Osteocyte (in vitro differentiated cells): ENCODE data around the gene MIA. TPM values are rescaled to one million over a fixed set of nuclear protein-coding genes. Genes with fewer than 3 reads are reported as not detected.

Experiments used
- DNase-seq: peaks from one replicate; pipeline ENCODE4 v3.0.0; 2021; ENCODE audit warnings: mixed read lengths; ENCODE audit not compliant: unreplicated experiment; ENCODE audit errors: extremely low spot score
- H3K27ac Mint-ChIP-seq: one replicate; pipeline ENCODE4 v1.8.0; 2021; ENCODE audit warnings: mild to moderate bottlenecking, mixed read lengths; ENCODE audit not compliant: unreplicated experiment
- H3K27me3 Mint-ChIP-seq: one replicate; pipeline ENCODE4 v1.8.0; 2021; ENCODE audit warnings: mixed read lengths; ENCODE audit not compliant: unreplicated experiment
- H3K36me3 Mint-ChIP-seq: one replicate; pipeline ENCODE4 v1.8.0; 2021; ENCODE audit warnings: mixed read lengths; ENCODE audit not compliant: unreplicated experiment
- H3K4me1 Mint-ChIP-seq: one replicate; pipeline ENCODE4 v1.8.0; 2021; ENCODE audit warnings: mixed read lengths; ENCODE audit not compliant: unreplicated experiment
- H3K4me3 Mint-ChIP-seq: one replicate; pipeline ENCODE4 v1.8.0; 2021; ENCODE audit warnings: mild to moderate bottlenecking, moderate library complexity, mixed read lengths; ENCODE audit not compliant: unreplicated experiment
- H3K9me3 Mint-ChIP-seq: one replicate; pipeline ENCODE4 v1.8.0; 2021; ENCODE audit warnings: mixed read lengths; ENCODE audit not compliant: unreplicated experiment
- total RNA-seq: library from RNA; stranded (reverse); gene quantifications from 2 replicates; pipeline ENCODE4 v1.2.1, GENCODE V29; 2021
- TF ChIP-seq, protein P1 (sequence below): fragments of 200-600 bp; sonication (generic); IDR thresholded peaks from 2 replicates; pipeline ENCODE4 v1.5.0; 2021; ENCODE audit warnings: antibody characterized with exemption, mild to moderate bottlenecking, moderate library complexity

Gene MIA
- total RNA-seq, 1 donor from 2014 or later: not detected

DNA sequence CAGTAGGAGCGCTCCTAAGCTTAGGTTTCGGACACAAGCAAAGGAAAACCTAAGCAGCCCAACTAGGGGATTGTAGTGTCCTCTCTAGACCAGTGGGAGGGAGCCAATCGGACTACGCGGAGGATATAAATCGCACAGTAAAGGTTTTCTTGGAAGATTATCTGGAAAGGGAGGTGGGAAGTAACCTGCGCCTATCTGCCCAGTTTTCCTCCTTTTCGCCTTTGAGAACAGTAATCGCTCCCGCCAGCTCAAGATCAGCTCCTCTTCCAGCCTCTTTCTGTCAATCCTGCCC is 2.3 kb downstream of the MIA start:
- H3K4me3 Mint-ChIP-seq: peak overlapping the region; percentile 89
- no peak for DNase-seq
- H3K4me1 Mint-ChIP-seq: peaks cover 24% of the 10 kb centered on the region
- H3K36me3 Mint-ChIP-seq: peaks cover 4% of the 10 kb centered on the region
- H3K27me3 Mint-ChIP-seq: no peaks in the 10 kb centered on the region
- H3K27ac Mint-ChIP-seq: peak overlapping the region; percentile 99
- H3K9me3 Mint-ChIP-seq: no peaks in the 10 kb centered on the region
- TF ChIP-seq, protein P1, sequence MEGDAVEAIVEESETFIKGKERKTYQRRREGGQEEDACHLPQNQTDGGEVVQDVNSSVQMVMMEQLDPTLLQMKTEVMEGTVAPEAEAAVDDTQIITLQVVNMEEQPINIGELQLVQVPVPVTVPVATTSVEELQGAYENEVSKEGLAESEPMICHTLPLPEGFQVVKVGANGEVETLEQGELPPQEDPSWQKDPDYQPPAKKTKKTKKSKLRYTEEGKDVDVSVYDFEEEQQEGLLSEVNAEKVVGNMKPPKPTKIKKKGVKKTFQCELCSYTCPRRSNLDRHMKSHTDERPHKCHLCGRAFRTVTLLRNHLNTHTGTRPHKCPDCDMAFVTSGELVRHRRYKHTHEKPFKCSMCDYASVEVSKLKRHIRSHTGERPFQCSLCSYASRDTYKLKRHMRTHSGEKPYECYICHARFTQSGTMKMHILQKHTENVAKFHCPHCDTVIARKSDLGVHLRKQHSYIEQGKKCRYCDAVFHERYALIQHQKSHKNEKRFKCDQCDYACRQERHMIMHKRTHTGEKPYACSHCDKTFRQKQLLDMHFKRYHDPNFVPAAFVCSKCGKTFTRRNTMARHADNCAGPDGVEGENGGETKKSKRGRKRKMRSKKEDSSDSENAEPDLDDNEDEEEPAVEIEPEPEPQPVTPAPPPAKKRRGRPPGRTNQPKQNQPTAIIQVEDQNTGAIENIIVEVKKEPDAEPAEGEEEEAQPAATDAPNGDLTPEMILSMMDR: no peak

DNA sequence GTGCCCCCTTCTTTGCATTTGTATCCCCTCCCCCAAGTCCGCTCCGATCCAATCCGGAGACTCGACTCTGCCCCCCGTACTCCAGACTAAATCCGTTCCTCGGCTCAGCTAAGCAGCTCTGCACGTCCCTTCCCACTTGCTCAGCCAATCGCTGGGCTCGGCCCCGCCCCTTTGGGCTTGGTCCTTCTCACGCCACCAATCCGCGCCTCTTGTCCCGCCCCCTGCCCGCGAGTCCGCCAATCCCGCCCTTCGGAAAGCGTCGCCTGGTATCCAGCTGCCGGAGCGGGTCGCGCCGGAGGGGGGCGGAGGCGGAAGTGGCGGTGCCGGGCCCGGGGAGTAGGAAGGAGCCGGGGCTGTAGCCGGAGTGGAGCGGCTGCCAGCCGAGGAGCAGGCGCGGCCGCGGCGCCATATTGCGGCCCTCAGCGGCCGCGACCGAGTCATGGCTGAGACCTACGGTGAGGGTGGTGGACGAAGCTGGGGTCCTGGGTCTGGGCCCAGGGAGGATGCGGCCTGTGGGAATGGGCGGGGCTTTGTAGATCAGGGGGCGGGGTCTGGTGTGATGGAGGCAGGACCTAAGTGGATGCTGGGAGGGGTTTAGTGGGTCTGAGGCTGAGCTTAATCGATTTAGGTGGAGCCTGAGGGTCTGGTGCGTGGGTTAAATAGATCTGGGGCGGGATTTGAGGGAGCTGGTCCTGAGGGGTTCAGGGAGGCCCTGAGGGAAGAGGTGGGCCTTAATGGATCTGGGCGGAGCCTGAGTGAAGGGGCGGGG is 2.8 kb downstream of the MIA start, which contains the start of gene RAB4B:
RAB4B (plus strand) TSS at position 311 of the 769 bp plus-strand sequence; CDS start at position 440, 129 bp downstream.
- peaks cover 4% of the 10 kb centered on the region for H3K36me3 Mint-ChIP-seq
- H3K4me1 Mint-ChIP-seq: peaks cover 24% of the 10 kb centered on the region
- H3K9me3 Mint-ChIP-seq: no peaks in the 10 kb centered on the region
- peak within 1 kb of the TSS; percentile 99 for H3K27ac Mint-ChIP-seq
- peak within 1 kb of the TSS; percentile 89 for H3K4me3 Mint-ChIP-seq
- H3K27me3 Mint-ChIP-seq: no peaks in the 10 kb centered on the region
- TF ChIP-seq, protein P1: no peak
- peak; percentile 100 for DNase-seq

DNA sequence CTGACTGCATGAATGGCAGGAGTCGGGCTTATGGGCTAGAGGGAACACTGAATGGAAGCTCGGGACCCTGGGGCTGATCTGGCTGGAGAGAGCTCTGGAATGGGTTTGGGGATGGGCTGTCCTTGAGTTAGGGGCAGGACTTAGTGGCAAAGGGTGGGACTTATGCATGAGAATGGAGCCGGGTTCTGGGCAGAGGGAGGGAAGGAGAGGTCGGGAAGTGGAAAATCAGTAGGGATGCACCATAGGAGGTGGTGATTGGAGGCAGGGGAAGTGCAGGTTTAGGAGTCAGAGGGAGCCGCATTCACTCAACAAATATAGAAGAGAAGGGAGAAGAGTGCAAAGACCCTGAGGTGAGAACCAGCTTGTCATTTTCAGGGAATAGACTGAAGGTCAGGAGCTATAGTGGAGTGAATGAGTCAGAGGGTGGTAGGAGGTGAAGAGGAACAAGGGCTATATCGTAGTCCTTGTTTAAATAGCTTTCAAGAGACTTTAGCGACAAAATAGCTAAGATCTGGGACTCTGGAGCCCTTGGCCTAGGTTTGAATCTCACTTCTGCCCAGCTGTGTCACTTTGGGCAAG is 3.5 kb downstream of the MIA start:
- no peaks in the 10 kb centered on the region for H3K9me3 Mint-ChIP-seq
- H3K36me3 Mint-ChIP-seq: peaks cover 4% of the 10 kb centered on the region
- H3K27me3 Mint-ChIP-seq: no peaks in the 10 kb centered on the region
- peak overlapping the region; percentile 89 for H3K4me3 Mint-ChIP-seq
- peak overlapping the region; percentile 99 for H3K27ac Mint-ChIP-seq
- peaks cover 24% of the 10 kb centered on the region for H3K4me1 Mint-ChIP-seq
- TF ChIP-seq, protein P1: no peak
- no peak for DNase-seq

DNA sequence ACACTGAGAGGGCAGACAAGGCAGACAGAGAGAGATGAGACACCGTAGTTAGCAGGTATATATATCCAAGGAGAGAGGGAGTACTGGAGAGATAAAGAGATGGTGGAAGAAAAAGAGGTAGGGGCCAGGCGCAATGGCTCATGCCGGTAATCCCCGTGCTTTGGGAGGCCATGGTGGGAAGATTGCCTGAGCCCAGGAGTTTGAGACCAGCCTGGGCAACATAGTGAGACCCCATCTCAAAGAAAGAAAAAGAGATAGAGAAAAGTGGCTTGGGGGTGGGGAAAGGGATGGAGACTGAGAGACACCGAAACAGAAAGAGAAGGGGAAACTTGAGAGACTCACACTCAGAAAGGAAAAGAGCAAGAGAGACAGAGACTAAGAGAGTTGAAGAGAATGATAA is 5.3 kb downstream of the MIA start:
- DNase-seq: no peak
- H3K9me3 Mint-ChIP-seq: no peaks in the 10 kb centered on the region
- peaks cover 4% of the 10 kb centered on the region for H3K36me3 Mint-ChIP-seq
- H3K27me3 Mint-ChIP-seq: no peaks in the 10 kb centered on the region
- H3K27ac Mint-ChIP-seq: no peak overlapping the region
- H3K4me3 Mint-ChIP-seq: no peak overlapping the region
- TF ChIP-seq, protein P1: no peak
- peaks cover 18% of the 10 kb centered on the region for H3K4me1 Mint-ChIP-seq

DNA sequence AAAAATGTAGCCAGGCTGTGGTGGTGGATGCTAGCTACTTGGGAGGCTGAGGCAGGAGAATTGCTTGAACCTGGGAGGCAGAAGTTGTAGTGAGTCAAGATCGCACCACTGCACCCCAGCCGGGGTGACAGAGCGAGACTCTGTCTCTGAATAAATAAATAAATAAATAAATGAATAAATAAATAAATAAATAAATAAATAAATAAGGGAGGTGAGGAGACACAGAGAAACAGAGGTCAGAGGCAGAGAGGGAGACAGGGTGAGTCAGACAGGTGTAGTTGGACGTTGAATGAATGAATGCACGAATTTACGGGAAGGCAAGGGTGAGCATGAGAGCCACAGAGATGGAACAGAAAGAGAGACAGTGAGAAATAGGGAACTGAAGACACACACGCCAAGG is 5.8 kb downstream of the MIA start:
- H3K27ac Mint-ChIP-seq: no peak overlapping the region
- peaks cover 18% of the 10 kb centered on the region for H3K4me1 Mint-ChIP-seq
- TF ChIP-seq, protein P1: no peak
- H3K9me3 Mint-ChIP-seq: no peaks in the 10 kb centered on the region
- H3K27me3 Mint-ChIP-seq: no peaks in the 10 kb centered on the region
- DNase-seq: no peak
- peaks cover 4% of the 10 kb centered on the region for H3K36me3 Mint-ChIP-seq
- no peak overlapping the region for H3K4me3 Mint-ChIP-seq
